Measurements from ENCODE around the gene DRGX.

The DRGX gene

GRCh38 chr10:49433069-49433468 is 37.2 kb upstream of the DRGX start:
- H3K27me3 ChIP-seq (ENCODE audit: insufficient read depth, low read depth, severe bottlenecking): no peaks in the 10 kb centered on the region
- H3K27ac ChIP-seq: no peak overlapping the region
- TF ChIP-seq CTCF (IDR thresholded peaks at IDR 0.05; ENCODE audit: low read depth, low read length): no peak
- H3K4me3 ChIP-seq (ENCODE audit: low read depth, low read length): no peak overlapping the region
- H3K9me3 ChIP-seq (ENCODE audit: severe bottlenecking): no peaks in the 10 kb centered on the region
- DNase-seq: no peak
- H3K36me3 ChIP-seq: no peaks in the 10 kb centered on the region

GRCh38 chr10:49431426-49431825 is 35.5 kb upstream of the DRGX start:
- DNase-seq: no peak
- H3K9me3 ChIP-seq (ENCODE audit: severe bottlenecking): no peaks in the 10 kb centered on the region
- H3K4me3 ChIP-seq (ENCODE audit: low read depth, low read length): no peak overlapping the region
- no peaks in the 10 kb centered on the region for H3K27me3 ChIP-seq (ENCODE audit: insufficient read depth, low read depth, severe bottlenecking)
- no peaks in the 10 kb centered on the region for H3K36me3 ChIP-seq
- H3K27ac ChIP-seq: no peak overlapping the region
- TF ChIP-seq CTCF (IDR thresholded peaks at IDR 0.05; ENCODE audit: low read depth, low read length): no peak

- no peak for DNase-seq
- Histone ChIP-seq H3K4me3 (ENCODE audit: low read depth, low read length) (no peak overlapping the region), H3K27me3 (ENCODE audit: insufficient read depth, low read depth, severe bottlenecking) (no peaks in the 10 kb centered on the region), H3K27ac (no peak overlapping the region), H3K9me3 (ENCODE audit: severe bottlenecking) (no peaks in the 10 kb centered on the region), H3K36me3 (no peaks in the 10 kb centered on the region)
- TF ChIP-seq CTCF (IDR thresholded peaks at IDR 0.05; ENCODE audit: low read depth, low read length): no peak
Measured at GRCh38 chr10:49429458-49429857, 33.6 kb upstream of the DRGX start.

GRCh38 chr10:49426490-49427360 is 30.8 kb upstream of the DRGX start:
- Histone ChIP-seq H3K36me3 (no peaks in the 10 kb centered on the region), H3K27ac (no peak overlapping the region), H3K27me3 (ENCODE audit: insufficient read depth, low read depth, severe bottlenecking) (no peaks in the 10 kb centered on the region), H3K9me3 (ENCODE audit: severe bottlenecking) (no peaks in the 10 kb centered on the region), H3K4me3 (ENCODE audit: low read depth, low read length) (no peak overlapping the region)
- TF ChIP-seq CTCF (IDR thresholded peaks at IDR 0.05; ENCODE audit: low read depth, low read length): no peak
- no peak for DNase-seq

GRCh38 chr10:49419005-49419404 is 23.1 kb upstream of the DRGX start:
- Histone ChIP-seq H3K27me3 (ENCODE audit: insufficient read depth, low read depth, severe bottlenecking) (no peaks in the 10 kb centered on the region), H3K27ac (no peak overlapping the region), H3K9me3 (ENCODE audit: severe bottlenecking) (no peaks in the 10 kb centered on the region), H3K36me3 (no peaks in the 10 kb centered on the region), H3K4me3 (ENCODE audit: low read depth, low read length) (no peak overlapping the region)
- DNase-seq: no peak
- TF ChIP-seq CTCF (IDR thresholded peaks at IDR 0.05; ENCODE audit: low read depth, low read length): no peak

GRCh38 chr10:49418328-49418727 is 22.4 kb upstream of the DRGX start:
- Histone ChIP-seq H3K36me3 (no peaks in the 10 kb centered on the region), H3K4me3 (ENCODE audit: low read depth, low read length) (no peak overlapping the region), H3K27me3 (ENCODE audit: insufficient read depth, low read depth, severe bottlenecking) (no peaks in the 10 kb centered on the region), H3K27ac (no peak overlapping the region), H3K9me3 (ENCODE audit: severe bottlenecking) (no peaks in the 10 kb centered on the region)
- DNase-seq: no peak
- TF ChIP-seq CTCF (IDR thresholded peaks at IDR 0.05; ENCODE audit: low read depth, low read length): no peak
